GM12878 (cell line): ENCODE data around the gene CD300E. TPM values are rescaled to one million over a fixed set of nuclear protein-coding genes. Genes with fewer than 3 reads are reported as not detected.
A peak's percentile ranks its signal among the peaks of the same experiment; 100 is the strongest.

ENCODE experiments used
- ATAC-seq: fragments of 200-7000 bp; cut with Tn5 transposase; 3 replicates; pipeline ENCODE4 v1.9.1; 2020; ENCODE audit warnings: mild to moderate bottlenecking, moderate library complexity
- BruUV-seq: library from RNA; stranded (reverse); fragments of 400-500 nt; replicated peaks from 2 replicates; lab custom pipeline; 2021; lab: Mats Ljungman, UMichigan
- CTCF ChIA-PET: fragments of 300-600 bp; sonication (Branson Sonifier 250); formaldehyde crosslinking; extraction: SDS; loops from one replicate; lab custom pipeline; 2021; ENCODE audit warnings: inconsistent platforms; lab: Yijun Ruan, JAX
- POLR2A ChIA-PET: fragments of 350-600 bp; formaldehyde crosslinking; extraction: SDS; loops from one replicate; lab custom pipeline; 2021; ENCODE audit warnings: inconsistent platforms; lab: Charles Lee
- RAD21 ChIA-PET: fragments of 300-600 bp; sonication (Branson Sonifier 250); formaldehyde crosslinking; loops from one replicate; lab custom pipeline; 2023; ENCODE audit warnings: antibody characterized with exemption; ENCODE audit not compliant: unreplicated experiment; lab: Charles Lee
- SMC1A ChIA-PET: fragments of 300-600 bp; sonication (Branson Sonifier 250); formaldehyde crosslinking; loops from one replicate; lab custom pipeline; 2023; ENCODE audit not compliant: unreplicated experiment, uncharacterized antibody; lab: Charles Lee
- DNase-seq: peaks from one replicate; pipeline ENCODE4 v3.0.0-alpha.2; 2011; ENCODE audit warnings: low read depth, low spot score
- FAIRE-seq: peaks from 3 replicates; lab custom pipeline; 2011; peaks lifted over from hg19 to GRCh38; lab: Jason Lieb, UNC
- H2AFZ ChIP-seq: 2 replicates; pipeline ENCODE4 v1.6.0; 2011; ENCODE audit warnings: low read depth, low read length, control low read depth; ENCODE audit not compliant: control insufficient read depth
- H3K27ac ChIP-seq: 2 replicates; pipeline ENCODE4 v1.5.1; 2011; ENCODE audit warnings: control low read depth; ENCODE audit not compliant: control insufficient read depth, insufficient read depth
- H3K27me3 ChIP-seq, 2 experiments: replicated peaks in 1 of 2; 2 replicates each; pipeline versions ENCODE4 v1.6.0 to v1.6.1; 2011; ENCODE audit warnings: low read length in 1 of 2; ENCODE audit not compliant: control insufficient read depth in 2 of 2, insufficient read depth in 2 of 2
- H3K36me3 ChIP-seq, 2 experiments: 2 replicates each; pipeline ENCODE4 v1.5.1; 2011; ENCODE audit warnings: low read length in 1 of 2; ENCODE audit not compliant: control insufficient read depth in 2 of 2, insufficient read depth in 2 of 2
- H3K4me1 ChIP-seq: 2 replicates; pipeline ENCODE4 v1.6.1; 2011; ENCODE audit warnings: mild to moderate bottlenecking, low read length, moderate library complexity, mixed read lengths; ENCODE audit not compliant: control insufficient read depth, insufficient read depth
- H3K4me2 ChIP-seq: 2 replicates; pipeline ENCODE4 v1.6.0; 2011; ENCODE audit warnings: control low read depth; ENCODE audit not compliant: control insufficient read depth, insufficient read depth
- H3K4me3 ChIP-seq: fragments of 200-600 bp; sonication (generic); 2 replicates; pipeline ENCODE4 v1.5.1; 2016
- H3K79me2 ChIP-seq: 2 replicates; pipeline ENCODE4 v1.6.0; 2011; ENCODE audit warnings: low read length; ENCODE audit not compliant: control insufficient read depth, insufficient read depth
- H3K9ac ChIP-seq: 2 replicates; pipeline ENCODE4 v1.8.0; 2011; ENCODE audit warnings: low read length, control low read depth, mixed read lengths; ENCODE audit not compliant: control insufficient read depth, insufficient read depth
- H3K9me3 ChIP-seq: replicated peaks from 3 replicates; pipeline ENCODE4 v1.5.1; 2011; ENCODE audit warnings: mild to moderate bottlenecking, low read length; ENCODE audit not compliant: control insufficient read depth, insufficient read depth
- H4K20me1 ChIP-seq: 2 replicates; pipeline ENCODE4 v1.6.0; 2011; ENCODE audit not compliant: control insufficient read depth, insufficient read depth
- KAT2A ChIP-seq: conservative IDR thresholded peaks from 2 replicates; pipeline ENCODE4 v1.6.1; 2011; ENCODE audit warnings: low read depth, low read length; ENCODE audit not compliant: control insufficient read depth
- RAD21 ChIP-seq: IDR thresholded peaks from 2 replicates; pipeline ENCODE4 v1.6.1; 2011; ENCODE audit warnings: mild to moderate bottlenecking, low read depth, low read length, moderate library complexity; ENCODE audit not compliant: insufficient read depth
- SMC3 ChIP-seq: IDR thresholded peaks from 2 replicates; pipeline ENCODE4 v1.6.1; 2011; ENCODE audit warnings: low read length, improper control_type of control experiment, borderline replicate concordance
- WGBS: methylation state at CpG from one replicate; pipeline ENCODE4 v1.1.6; 2016; ENCODE audit warnings: low lambda C conversion rate; ENCODE audit not compliant: insufficient replicate concordance, insufficient coverage; ENCODE audit errors: missing lambda C conversion rate; 5-methylcytosine and 5-hydroxymethylcytosine counted together
- in situ Hi-C: fragments of 300-500 bp; cut with MboI; formaldehyde crosslinking; loops from 9 replicates; pipeline ENCODE4 v1.14.3; 2018; ENCODE audit warnings: mixed read lengths
- intact Hi-C: fragments of 100-400 bp; cut with micrococcal nuclease; formaldehyde crosslinking; loops from one replicate; pipeline ENCODE4 v1.14.2; 2022; ENCODE audit not compliant: unreplicated experiment
- polyA plus RNA-seq, 11 experiments: library from polyadenylated mRNA; depleted of rRNA in 4 of 11; unstranded in 6 of 11; stranded (reverse) in 5 of 11; fragments of >200 nt; fragmentation: Nextera tagmentation in 4 of 11; fragmentation: Illumina TruSeq in 1 of 11; extraction: Ambion mirVana in 4 of 11; extraction: Trizol in 1 of 11; gene quantifications; 1 replicate in 1 of 11; 2 replicates in 10 of 11; pipeline versions ENCODE4 v1.2.1 to v1.2.3, GENCODE V29; 2011 to 2016; ENCODE audit warnings: inconsistent platforms in 2 of 11, missing spikeins in 2 of 11, low read depth in 1 of 11
- total RNA-seq, 4 experiments: library from RNA; depleted of rRNA in 3 of 4; stranded (reverse); fragments of >200 nt in 3 of 4; fragmentation: Illumina TruSeq in 1 of 4; extraction: Trizol in 1 of 4; gene quantifications; 2 replicates each; pipeline versions ENCODE4 v1.2.1 to v1.2.3, GENCODE V29; 2013 to 2021
- TF ChIP-seq, protein P1 (sequence below), 3 experiments: IDR thresholded peaks in 2 of 3; conservative IDR thresholded peaks in 1 of 3; 2 replicates each; pipeline ENCODE4 v1.5.1; 2011; ENCODE audit warnings: low read depth in 3 of 3, low read length in 3 of 3, mild to moderate bottlenecking in 3 of 3, control low read depth in 2 of 3, moderate library complexity in 2 of 3, inconsistent platforms in 1 of 3, mixed read lengths in 1 of 3; ENCODE audit not compliant: control insufficient read depth in 2 of 3, insufficient read depth in 1 of 3; ENCODE audit errors: extremely low read depth in 1 of 3
- TF ChIP-seq, protein P2 (sequence below): fragments of 450-650 bp; IDR thresholded peaks from 2 replicates; pipeline ENCODE4 v1.6.1; 2017; ENCODE audit warnings: borderline replicate concordance

Gene CD300E
- total and polyA plus RNA-seq, 10 of the 15 experiments (the other 5 are each of a cell fraction or from before 2014, with no cell fraction given) = not detected

DNA sequence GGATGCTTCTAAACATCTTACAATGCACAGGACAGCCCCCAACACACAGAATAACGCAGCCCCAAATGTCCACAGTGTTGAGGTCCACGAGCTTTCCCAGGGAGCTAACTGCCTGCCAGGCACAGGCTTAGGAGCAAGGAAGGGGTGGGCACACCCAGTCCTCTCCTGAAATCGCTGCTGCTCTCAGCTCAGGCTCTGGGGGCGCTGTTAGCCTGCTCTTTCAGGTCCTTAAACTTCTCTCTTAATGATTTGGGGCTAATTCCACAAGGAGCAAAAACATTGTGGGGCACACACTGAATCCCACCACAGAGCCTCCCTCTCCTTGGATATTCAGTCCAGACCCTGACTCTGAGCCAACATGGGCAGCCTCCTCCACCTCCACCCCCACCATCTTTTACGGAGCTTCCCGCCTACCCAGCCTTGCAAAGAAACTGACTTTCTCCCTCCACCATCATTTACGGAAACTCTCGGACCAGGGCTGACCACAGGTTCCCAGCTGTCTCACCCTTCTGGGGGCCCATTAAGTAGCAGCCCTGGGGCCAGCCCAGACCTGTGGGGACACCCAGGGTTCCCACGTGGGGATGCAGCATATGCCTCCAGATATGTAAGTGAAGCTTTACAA is 57.3 kb downstream of the CD300E start:
- SMC1A ChIA-PET = interaction anchor here (1.0 to 2.4 kb wide), 5 partner anchors 36 to 171 kb away, joined by 3 to 11 read pairs (median 4); partner anchors contain the start of gene RAB37
- RAD21 ChIA-PET = interaction anchor here (0.6 to 2.8 kb wide), 8 partner anchors 15 to 208 kb away, joined by 3 to 17 read pairs (median 4); no protein-coding TSS in a partner anchor
- POLR2A ChIA-PET = no interaction called here
- no TSS peak for BruUV-seq
- 37% methylated on average over 9 of the region's 9 CpGs for whole genome bisulfite sequencing
- peak; percentile 71 for TF ChIP-seq RAD21
- TF ChIP-seq KAT2A = no peak
- peak; percentile 33; the same call in 1 of the 2 replicates for TF ChIP-seq SMC3
- TF ChIP-seq, protein P1, sequence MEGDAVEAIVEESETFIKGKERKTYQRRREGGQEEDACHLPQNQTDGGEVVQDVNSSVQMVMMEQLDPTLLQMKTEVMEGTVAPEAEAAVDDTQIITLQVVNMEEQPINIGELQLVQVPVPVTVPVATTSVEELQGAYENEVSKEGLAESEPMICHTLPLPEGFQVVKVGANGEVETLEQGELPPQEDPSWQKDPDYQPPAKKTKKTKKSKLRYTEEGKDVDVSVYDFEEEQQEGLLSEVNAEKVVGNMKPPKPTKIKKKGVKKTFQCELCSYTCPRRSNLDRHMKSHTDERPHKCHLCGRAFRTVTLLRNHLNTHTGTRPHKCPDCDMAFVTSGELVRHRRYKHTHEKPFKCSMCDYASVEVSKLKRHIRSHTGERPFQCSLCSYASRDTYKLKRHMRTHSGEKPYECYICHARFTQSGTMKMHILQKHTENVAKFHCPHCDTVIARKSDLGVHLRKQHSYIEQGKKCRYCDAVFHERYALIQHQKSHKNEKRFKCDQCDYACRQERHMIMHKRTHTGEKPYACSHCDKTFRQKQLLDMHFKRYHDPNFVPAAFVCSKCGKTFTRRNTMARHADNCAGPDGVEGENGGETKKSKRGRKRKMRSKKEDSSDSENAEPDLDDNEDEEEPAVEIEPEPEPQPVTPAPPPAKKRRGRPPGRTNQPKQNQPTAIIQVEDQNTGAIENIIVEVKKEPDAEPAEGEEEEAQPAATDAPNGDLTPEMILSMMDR (IDR thresholded peaks at IDR 0.05 in 2 of 3, conservative IDR thresholded peaks at IDR 0.05 in 1 of 3; ENCODE audit: control insufficient read depth in 2 of 3, extremely low read depth in 1 of 3, insufficient read depth in 1 of 3, low read depth in 3 of 3, low read length in 3 of 3) = peak; percentile 66 to 78 (median 74)
- TF ChIP-seq, protein P2, sequence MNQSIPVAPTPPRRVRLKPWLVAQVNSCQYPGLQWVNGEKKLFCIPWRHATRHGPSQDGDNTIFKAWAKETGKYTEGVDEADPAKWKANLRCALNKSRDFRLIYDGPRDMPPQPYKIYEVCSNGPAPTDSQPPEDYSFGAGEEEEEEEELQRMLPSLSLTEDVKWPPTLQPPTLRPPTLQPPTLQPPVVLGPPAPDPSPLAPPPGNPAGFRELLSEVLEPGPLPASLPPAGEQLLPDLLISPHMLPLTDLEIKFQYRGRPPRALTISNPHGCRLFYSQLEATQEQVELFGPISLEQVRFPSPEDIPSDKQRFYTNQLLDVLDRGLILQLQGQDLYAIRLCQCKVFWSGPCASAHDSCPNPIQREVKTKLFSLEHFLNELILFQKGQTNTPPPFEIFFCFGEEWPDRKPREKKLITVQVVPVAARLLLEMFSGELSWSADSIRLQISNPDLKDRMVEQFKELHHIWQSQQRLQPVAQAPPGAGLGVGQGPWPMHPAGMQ = no peak
- no peak for DNase-seq
- H3K4me1 ChIP-seq = no peaks in the 10 kb centered on the region
- H3K4me2 ChIP-seq = no peak overlapping the region
- no peak for FAIRE-seq
- no peak overlapping the region for H2AFZ ChIP-seq
- intact Hi-C loops (loop anchor here (2.0 to 5.0 kb wide), 2 partner anchors 81 to 171 kb away; partner anchors contain the start of gene RAB37), in situ Hi-C loops (no loop called here)
- CTCF ChIA-PET = interaction anchor here (0.5 to 3.8 kb wide), 29 partner anchors 11 to 446 kb away, joined by 3 to 34 read pairs (median 5); partner anchors contain the start of genes CD300LD, GPR142, MRPL58 and RAB37
- no peak overlapping the region for H3K9ac ChIP-seq
- H3K4me3 ChIP-seq = no peak overlapping the region
- no peaks in the 10 kb centered on the region for H3K36me3 ChIP-seq
- H4K20me1 ChIP-seq = no peaks in the 10 kb centered on the region
- H3K9me3 ChIP-seq = no peaks in the 10 kb centered on the region
- no peak overlapping the region for H3K27ac ChIP-seq
- no peaks in the 10 kb centered on the region for H3K79me2 ChIP-seq
- peaks cover 1 to 3% of the 10 kb centered on the region in 2 experiments; a peak in 3 of 4 replicates for H3K27me3 ChIP-seq
- peak; percentile 86 for ATAC-seq
